Left kidney (tissue), 2 donors: ENCODE data around the gene TXNRD2. TPM values are rescaled to one million over a fixed set of nuclear protein-coding genes. Genes with fewer than 3 reads are reported as not detected.
"Not testable (repeated sequence)": the region's sequence is repeated elsewhere in the genome, so short reads cannot be mapped to it uniquely, and the experiment has no call there.

ENCODE experiments used
- DNase-seq: peaks from one replicate; pipeline ENCODE4 v3.0.0-alpha.2; 2013
- polyA plus RNA-seq: library from polyadenylated mRNA; unstranded; fragments of 120-200 nt; gene quantifications from one replicate; pipeline ENCODE4 v1.2.1, GENCODE V29; 2013; ENCODE audit not compliant: insufficient read length

The TXNRD2 gene
- polyA plus RNA-seq, 1 donor: 27.7 TPM

GRCh38 chr22:19846620-19847344, 94.8 kb downstream of the TXNRD2 start:
- no peak for DNase-seq

DNA sequence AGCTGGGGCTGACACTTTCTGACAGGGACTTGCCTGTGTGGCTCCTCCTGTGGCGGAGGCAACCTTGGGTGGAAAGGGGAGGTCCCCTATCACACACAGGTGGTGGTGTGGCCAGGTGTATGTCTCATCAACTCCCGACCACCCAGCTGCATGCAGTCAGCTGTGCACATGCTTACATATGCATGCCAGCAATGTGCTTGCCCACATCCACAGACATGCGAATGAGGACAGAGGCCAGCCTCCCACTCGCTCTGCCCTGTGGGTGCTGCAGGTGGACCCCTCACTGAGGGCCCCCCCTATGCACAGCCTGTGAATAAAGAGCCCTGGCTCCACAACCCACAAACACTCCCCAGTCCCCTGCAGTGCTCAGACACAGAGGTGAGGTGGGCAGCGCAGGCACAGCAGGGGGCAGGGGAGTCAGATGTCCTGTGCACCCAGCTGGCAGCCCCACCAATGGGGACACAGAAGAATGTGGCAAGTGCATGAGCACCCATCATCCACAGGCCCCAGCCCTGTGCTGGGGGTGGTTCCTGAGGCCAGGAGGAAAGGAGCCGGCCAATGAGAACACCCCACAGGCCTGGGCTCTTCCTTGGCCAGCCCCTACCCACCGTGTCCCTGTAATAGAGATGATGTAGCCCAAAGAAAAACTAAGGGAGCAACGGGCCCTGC, 96.4 kb downstream of the TXNRD2 start:
- no peak for DNase-seq

- no peak for DNase-seq
These were observed 97.1 kb downstream of the TXNRD2 start for GRCh38 chr22:19844377-19845053.

GRCh38 chr22:19843857-19844376, 97.7 kb downstream of the TXNRD2 start:
- DNase-seq: no peak

GRCh38 chr22:19843107-19843856, 98.3 kb downstream of the TXNRD2 start:
- DNase-seq: no peak

DNA sequence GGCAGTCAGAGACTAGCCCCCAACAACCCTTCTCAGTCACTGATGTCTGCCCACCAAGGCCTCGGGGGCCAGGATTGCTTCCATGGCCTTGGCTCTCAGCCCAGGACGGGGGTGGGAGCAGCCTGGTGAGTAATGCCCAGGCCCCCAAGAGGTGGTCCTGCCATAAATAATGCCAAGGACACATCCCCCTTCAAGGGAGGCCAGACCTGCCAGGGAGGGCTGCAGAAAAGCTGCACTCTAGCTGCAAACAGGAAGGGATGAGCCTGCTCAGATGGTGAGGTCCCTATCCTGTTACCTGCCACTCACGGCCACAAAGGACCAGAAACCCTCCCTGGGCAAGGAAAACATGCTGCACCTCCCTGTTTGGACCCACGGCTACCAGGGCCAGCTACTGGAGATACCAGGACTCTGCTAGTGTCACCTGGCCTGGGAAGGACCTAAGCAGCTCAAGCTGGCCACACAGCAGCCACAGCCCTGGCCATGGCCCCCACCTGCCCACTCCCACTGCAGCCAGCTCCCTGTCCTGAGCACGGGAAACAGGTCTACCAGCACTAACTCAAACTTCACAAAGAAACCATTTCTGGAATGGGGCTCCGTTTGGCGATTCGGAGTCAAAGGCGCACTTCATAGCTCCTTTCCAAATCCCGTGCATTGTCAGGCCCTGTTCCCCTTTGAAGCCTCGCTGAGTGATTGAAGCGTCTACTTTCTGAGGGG, 99.1 kb downstream of the TXNRD2 start:
- no peak for DNase-seq

- no peak for DNase-seq
These were observed 99.8 kb downstream of the TXNRD2 start for GRCh38 chr22:19841641-19842392.

GRCh38 chr22:19840955-19841640, 100.5 kb downstream of the TXNRD2 start:
- no peak for DNase-seq

DNA sequence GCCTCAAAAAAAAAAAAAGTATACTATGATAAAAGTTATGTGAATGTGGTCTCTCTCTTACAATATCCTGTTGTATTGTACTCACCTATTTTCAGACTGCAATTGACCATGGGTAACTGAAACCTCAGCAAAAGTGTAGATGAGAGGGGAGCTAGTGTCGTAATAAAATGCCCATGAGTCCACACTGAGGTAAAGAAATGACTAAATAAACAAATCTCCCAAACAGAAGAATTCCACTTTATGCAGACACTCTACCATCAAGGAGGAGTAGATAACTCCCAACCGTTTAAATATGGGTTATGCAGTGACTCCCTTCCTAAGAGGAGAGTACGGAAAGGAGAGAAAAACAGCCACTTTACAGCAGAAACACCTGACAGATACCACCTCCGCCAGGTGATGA, 101.6 kb downstream of the TXNRD2 start:
- DNase-seq: no peak

- DNase-seq: no peak
These were observed 103.7 kb downstream of the TXNRD2 start for GRCh38 chr22:19837915-19838314.

- no peak for DNase-seq
These were observed 105.1 kb downstream of the TXNRD2 start for GRCh38 chr22:19836512-19836911.

DNA sequence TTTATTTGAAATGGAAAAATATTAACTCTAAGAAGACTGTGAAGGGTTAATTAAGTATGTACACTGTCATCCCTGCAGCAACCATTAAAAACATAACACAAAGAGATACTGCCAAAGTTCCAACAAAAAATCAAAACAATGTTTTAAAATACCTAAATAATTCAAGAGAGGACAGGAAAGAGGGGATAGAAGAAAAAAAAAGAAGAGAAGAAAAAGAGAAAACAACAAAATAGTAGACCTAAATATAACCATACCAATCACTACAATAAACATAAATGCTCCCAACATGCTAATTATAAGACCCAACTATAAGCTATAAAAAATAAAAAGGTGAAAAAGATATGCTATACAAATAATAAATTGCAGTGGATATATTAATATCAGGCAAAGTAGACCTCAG, 107.0 kb downstream of the TXNRD2 start:
- no peak for DNase-seq

GRCh38 chr22:19833327-19833726, 108.3 kb downstream of the TXNRD2 start:
- DNase-seq: not testable (repeated sequence)

DNA sequence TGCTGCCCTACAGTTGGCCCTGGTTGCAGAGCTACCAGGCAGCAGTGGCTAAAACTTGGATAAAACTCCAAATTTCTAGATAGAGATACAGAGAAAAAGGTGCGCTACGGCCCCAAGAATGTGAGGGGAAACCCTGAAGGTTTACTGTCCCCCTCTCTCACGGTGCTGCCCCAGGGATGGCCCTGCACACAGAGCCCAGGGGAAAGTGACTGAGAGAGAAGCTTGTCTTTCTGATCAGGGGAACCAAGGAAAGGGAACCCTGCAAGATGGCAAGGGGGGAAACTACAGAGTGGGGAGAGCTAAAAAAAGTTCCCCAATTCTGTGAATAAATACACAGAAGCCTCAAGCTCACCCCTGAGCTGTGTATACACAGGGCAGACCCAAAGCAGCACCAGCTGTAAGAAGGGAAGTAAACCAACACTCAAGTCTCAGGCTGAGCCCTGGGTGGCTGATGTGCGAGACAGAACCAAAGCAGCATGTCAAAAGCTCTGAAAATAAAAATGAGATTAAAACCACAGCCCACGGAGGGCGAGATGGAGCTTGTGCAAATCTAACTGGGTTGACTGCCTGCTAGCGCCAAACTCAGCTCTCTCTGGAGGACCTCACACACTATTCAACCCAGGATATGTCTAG, 109.0 kb downstream of the TXNRD2 start:
- DNase-seq: no peak

GRCh38 chr22:19831979-19832378, 109.6 kb downstream of the TXNRD2 start:
- not testable (repeated sequence) for DNase-seq

DNA sequence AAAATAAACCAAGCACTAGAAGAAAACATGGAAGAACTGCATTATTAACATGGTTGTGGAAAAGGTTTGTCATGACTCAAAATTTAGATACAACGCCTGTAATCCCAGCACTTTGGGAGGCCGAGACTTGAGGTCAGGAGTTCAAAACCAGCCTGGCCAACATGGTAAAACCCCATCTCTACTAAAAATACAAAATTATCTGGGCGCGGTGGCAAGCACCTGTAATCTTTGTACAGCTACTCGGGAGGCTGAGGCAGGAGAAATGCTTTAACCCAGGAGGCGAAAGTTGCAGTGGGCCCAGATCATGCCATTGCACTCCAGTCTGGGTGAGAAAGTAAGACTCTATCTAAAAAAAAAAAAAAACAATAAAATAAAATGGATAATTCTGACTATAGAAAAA, 110.6 kb downstream of the TXNRD2 start:
- DNase-seq: no peak

- DNase-seq: no peak
These were observed 113.6 kb downstream of the TXNRD2 start for GRCh38 chr22:19828035-19828401.

- DNase-seq: no peak
These were observed 114.1 kb downstream of the TXNRD2 start for GRCh38 chr22:19827341-19828034.

DNA sequence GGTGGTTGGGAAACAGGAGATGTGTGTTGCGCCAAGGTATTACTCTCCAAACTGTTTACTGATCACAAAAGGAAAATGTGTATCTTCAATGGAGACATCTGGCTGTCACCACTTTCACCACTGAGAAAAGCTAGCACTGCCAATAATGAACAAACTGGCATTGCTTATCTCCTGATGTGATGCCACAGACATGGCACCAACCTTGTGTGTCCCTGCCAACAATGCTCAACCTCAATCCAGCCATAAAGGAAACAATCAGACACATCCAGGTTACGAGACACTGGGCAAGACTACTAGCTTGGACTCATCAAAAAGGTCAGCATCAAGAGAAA, 115.0 kb downstream of the TXNRD2 start:
- no peak for DNase-seq
